Measurements from ENCODE around the gene RPH3AL.

Gene RPH3AL

GRCh38 chr17:306536-307294 lies 45.9 kb downstream of the RPH3AL start:
- no peak overlapping the region for H3K4me3 ChIP-seq (ENCODE audit: severe bottlenecking)
- no peaks in the 10 kb centered on the region for H3K4me1 ChIP-seq (ENCODE audit: insufficient read depth, poor library complexity, severe bottlenecking)
- H3K36me3 ChIP-seq (ENCODE audit: low read depth) = no peaks in the 10 kb centered on the region
- H3K27me3 ChIP-seq (ENCODE audit: insufficient read depth, poor library complexity, severe bottlenecking) = peaks cover 5% of the 10 kb centered on the region
- DNase-seq (ENCODE audit: low spot score) (peak; percentile 44), ATAC-seq (ENCODE audit: low read depth) (no peak)
- H3K27ac ChIP-seq (ENCODE audit: poor library complexity, severe bottlenecking) = no peak overlapping the region
- no peaks in the 10 kb centered on the region for H3K9me3 ChIP-seq (ENCODE audit: severe bottlenecking)
- TF ChIP-seq CTCF (IDR thresholded peaks at IDR 0.05; ENCODE audit: poor library complexity, severe bottlenecking) = no peak

GRCh38 chr17:306116-306515 lies 46.5 kb downstream of the RPH3AL start:
- H3K27ac ChIP-seq (ENCODE audit: poor library complexity, severe bottlenecking) = no peak overlapping the region
- no peaks in the 10 kb centered on the region for H3K36me3 ChIP-seq (ENCODE audit: low read depth)
- no peaks in the 10 kb centered on the region for H3K4me1 ChIP-seq (ENCODE audit: insufficient read depth, poor library complexity, severe bottlenecking)
- no peak overlapping the region for H3K4me3 ChIP-seq (ENCODE audit: severe bottlenecking)
- DNase-seq (ENCODE audit: low spot score) = peak; percentile 48
- H3K9me3 ChIP-seq (ENCODE audit: severe bottlenecking) = no peaks in the 10 kb centered on the region
- peaks cover 5% of the 10 kb centered on the region for H3K27me3 ChIP-seq (ENCODE audit: insufficient read depth, poor library complexity, severe bottlenecking)
- TF ChIP-seq CTCF (IDR thresholded peaks at IDR 0.05; ENCODE audit: poor library complexity, severe bottlenecking) = no peak
- no peak for ATAC-seq (ENCODE audit: low read depth)

- peak; percentile 36 for DNase-seq (ENCODE audit: low spot score)
- peak; percentile 26; the same call in 2 of the 3 replicates for ATAC-seq (ENCODE audit: low read depth)
- H3K4me1 ChIP-seq (ENCODE audit: insufficient read depth, poor library complexity, severe bottlenecking) = no peaks in the 10 kb centered on the region
- no peaks in the 10 kb centered on the region for H3K9me3 ChIP-seq (ENCODE audit: severe bottlenecking)
- H3K27me3 ChIP-seq (ENCODE audit: insufficient read depth, poor library complexity, severe bottlenecking) = peaks cover 5% of the 10 kb centered on the region
- no peak overlapping the region for H3K4me3 ChIP-seq (ENCODE audit: severe bottlenecking)
- no peaks in the 10 kb centered on the region for H3K36me3 ChIP-seq (ENCODE audit: low read depth)
- no peak for TF ChIP-seq CTCF (IDR thresholded peaks at IDR 0.05; ENCODE audit: poor library complexity, severe bottlenecking)
- H3K27ac ChIP-seq (ENCODE audit: poor library complexity, severe bottlenecking) = no peak overlapping the region
Observed at GRCh38 chr17:305090-305976, 47.3 kb downstream of the RPH3AL start.

- no peaks in the 10 kb centered on the region for H3K4me1 ChIP-seq (ENCODE audit: insufficient read depth, poor library complexity, severe bottlenecking)
- H3K9me3 ChIP-seq (ENCODE audit: severe bottlenecking) = no peaks in the 10 kb centered on the region
- H3K36me3 ChIP-seq (ENCODE audit: low read depth) = no peaks in the 10 kb centered on the region
- H3K27ac ChIP-seq (ENCODE audit: poor library complexity, severe bottlenecking) = no peak overlapping the region
- no peak for TF ChIP-seq CTCF (IDR thresholded peaks at IDR 0.05; ENCODE audit: poor library complexity, severe bottlenecking)
- ATAC-seq (ENCODE audit: low read depth) (no peak), DNase-seq (ENCODE audit: low spot score) (peak; percentile 12)
- H3K4me3 ChIP-seq (ENCODE audit: severe bottlenecking) = no peak overlapping the region
- H3K27me3 ChIP-seq (ENCODE audit: insufficient read depth, poor library complexity, severe bottlenecking) = peaks cover 5% of the 10 kb centered on the region
Observed at GRCh38 chr17:304461-304860, 48.1 kb downstream of the RPH3AL start.
